ENCODE results near the gene INTS13.

DNA sequence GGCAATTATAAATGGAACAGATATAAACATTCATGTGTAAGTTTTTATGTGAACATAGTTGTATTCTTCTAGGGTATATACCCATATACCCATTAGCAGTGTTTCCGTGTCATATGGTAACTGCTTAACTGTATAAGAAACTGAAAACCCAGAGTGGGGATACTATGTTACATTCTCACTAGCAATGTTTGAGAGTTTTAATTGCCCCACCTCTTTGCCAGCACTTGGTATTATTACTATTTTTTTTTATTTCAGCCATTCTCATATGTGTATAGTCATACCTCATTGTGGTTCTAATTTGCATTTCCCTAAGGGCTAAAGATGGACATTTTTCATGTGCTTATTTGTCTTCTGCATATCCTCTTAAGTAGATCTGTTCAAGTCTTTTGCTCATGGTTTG lies 76.1 kb downstream of the INTS13 start:
- TF ChIP-seq, protein P1, sequence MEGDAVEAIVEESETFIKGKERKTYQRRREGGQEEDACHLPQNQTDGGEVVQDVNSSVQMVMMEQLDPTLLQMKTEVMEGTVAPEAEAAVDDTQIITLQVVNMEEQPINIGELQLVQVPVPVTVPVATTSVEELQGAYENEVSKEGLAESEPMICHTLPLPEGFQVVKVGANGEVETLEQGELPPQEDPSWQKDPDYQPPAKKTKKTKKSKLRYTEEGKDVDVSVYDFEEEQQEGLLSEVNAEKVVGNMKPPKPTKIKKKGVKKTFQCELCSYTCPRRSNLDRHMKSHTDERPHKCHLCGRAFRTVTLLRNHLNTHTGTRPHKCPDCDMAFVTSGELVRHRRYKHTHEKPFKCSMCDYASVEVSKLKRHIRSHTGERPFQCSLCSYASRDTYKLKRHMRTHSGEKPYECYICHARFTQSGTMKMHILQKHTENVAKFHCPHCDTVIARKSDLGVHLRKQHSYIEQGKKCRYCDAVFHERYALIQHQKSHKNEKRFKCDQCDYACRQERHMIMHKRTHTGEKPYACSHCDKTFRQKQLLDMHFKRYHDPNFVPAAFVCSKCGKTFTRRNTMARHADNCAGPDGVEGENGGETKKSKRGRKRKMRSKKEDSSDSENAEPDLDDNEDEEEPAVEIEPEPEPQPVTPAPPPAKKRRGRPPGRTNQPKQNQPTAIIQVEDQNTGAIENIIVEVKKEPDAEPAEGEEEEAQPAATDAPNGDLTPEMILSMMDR (IDR thresholded peaks at IDR 0.05): no peak
- no peak for TF ChIP-seq POLR2A (IDR thresholded peaks at IDR 0.05)
